PFSK-1 (cell line): ENCODE results near the gene METTL2B.

Experiments
- FOXP2 ChIP-seq: optimal IDR thresholded peaks from 2 replicates; pipeline ENCODE3; 2011; ENCODE audit warnings: borderline replicate concordance, control low read depth, inconsistent platforms; ENCODE audit not compliant: insufficient read depth; ENCODE audit errors: extremely low read length, extremely low read depth
- POLR2AphosphoS5 ChIP-seq: IDR thresholded peaks from 2 replicates; pipeline ENCODE4 v1.6.1; 2012; ENCODE audit warnings: low read depth, mild to moderate bottlenecking, control low read depth, low read length, moderate library complexity
- REST ChIP-seq, 2 experiments: IDR thresholded peaks; 2 replicates each; pipeline versions ENCODE4 v1.6.1 to v1.8.0; 2011 to 2012; ENCODE audit warnings: low read depth in 2 of 2, low read length in 2 of 2, control low read depth in 1 of 2, inconsistent platforms in 1 of 2, mild to moderate bottlenecking in 1 of 2, moderate library complexity in 1 of 2; ENCODE audit not compliant: insufficient read depth in 1 of 2
- SIN3A ChIP-seq: IDR thresholded peaks from 2 replicates; pipeline ENCODE4 v1.6.1; 2012; ENCODE audit warnings: mild to moderate bottlenecking, low read length, moderate library complexity, borderline replicate concordance; ENCODE audit not compliant: insufficient read depth
- TAF1 ChIP-seq: IDR thresholded peaks from 2 replicates; pipeline ENCODE4 v1.6.1; 2012; ENCODE audit warnings: low read length, control low read depth, borderline replicate concordance; ENCODE audit not compliant: insufficient read depth

The METTL2B gene

GRCh38 chr7:128531105-128531954 is 54.8 kb downstream of the METTL2B start:
- peak; percentile 41; the same call in 1 of the 2 replicates for TF ChIP-seq POLR2AphosphoS5

- TF ChIP-seq POLR2AphosphoS5 (no peak), REST (IDR thresholded peaks at IDR 0.05; ENCODE audit: insufficient read depth in 1 of 2, low read depth in 2 of 2, low read length in 2 of 2) (no peak), SIN3A (no peak), FOXP2 (no peak), TAF1 (no peak)
Observed at GRCh38 chr7:128550920-128551319, 74.4 kb downstream of the METTL2B start.
